Activated T-cell treated with anti-CD3 and anti-CD28 coated beads for 24 hours (primary cell): ENCODE results near the gene CASP3.
"Not testable (repeated sequence)": the region's sequence is repeated elsewhere in the genome, so short reads cannot be mapped to it uniquely, and the experiment has no call there.

Source experiments
- DNase-seq: peaks from one replicate; pipeline ENCODE4 v3.0.0-alpha.2; 2020; ENCODE audit warnings: low read depth

The CASP3 gene

GRCh38 chr4:184662236-184662635, 13.0 kb upstream of the CASP3 start:
- DNase-seq: no peak

GRCh38 chr4:184660978-184661377, 11.7 kb upstream of the CASP3 start:
- DNase-seq: no peak

- not testable (repeated sequence) for DNase-seq
These were observed 8.6 kb upstream of the CASP3 start for GRCh38 chr4:184657820-184658219.

GRCh38 chr4:184657144-184657543, 7.9 kb upstream of the CASP3 start:
- no peak for DNase-seq

GRCh38 chr4:184655889-184656869, 6.9 kb upstream of the CASP3 start:
- DNase-seq: no peak

GRCh38 chr4:184653650-184654049, 4.4 kb upstream of the CASP3 start:
- DNase-seq: no peak

- DNase-seq: not testable (repeated sequence)
These were observed 3.4 kb upstream of the CASP3 start for GRCh38 chr4:184652681-184653080.

GRCh38 chr4:184651899-184652298, 2.7 kb upstream of the CASP3 start:
- no peak for DNase-seq

- DNase-seq: no peak
These were observed 966 bp upstream of the CASP3 start for GRCh38 chr4:184649971-184650855.

GRCh38 chr4:184648313-184649025, 778 bp downstream of the CASP3 start:
- DNase-seq: peak; percentile 19

GRCh38 chr4:184648054-184648312, 1.3 kb downstream of the CASP3 start:
- no peak for DNase-seq

- no peak for DNase-seq
These were observed 1.8 kb downstream of the CASP3 start for GRCh38 chr4:184647266-184648053.

GRCh38 chr4:184645904-184646610, 3.2 kb downstream of the CASP3 start:
- no peak for DNase-seq

- DNase-seq: no peak
These were observed 4.5 kb downstream of the CASP3 start for GRCh38 chr4:184644553-184645307.

- DNase-seq: no peak
These were observed 5.5 kb downstream of the CASP3 start for GRCh38 chr4:184643731-184644130.

- DNase-seq: no peak
These were observed 7.8 kb downstream of the CASP3 start for GRCh38 chr4:184641451-184641850.

- no peak for DNase-seq
These were observed 8.2 kb downstream of the CASP3 start for GRCh38 chr4:184641022-184641421.

GRCh38 chr4:184636897-184637296, 12.3 kb downstream of the CASP3 start:
- no peak for DNase-seq

- no peak for DNase-seq
These were observed 13.1 kb downstream of the CASP3 start for GRCh38 chr4:184636144-184636543.

- no peak for DNase-seq
These were observed 13.9 kb downstream of the CASP3 start for GRCh38 chr4:184635381-184635780.
